ENCODE results near the gene SPAG5.
A peak's percentile ranks its signal among the peaks of the same experiment; 100 is the strongest.

SPAG5 gene

DNA sequence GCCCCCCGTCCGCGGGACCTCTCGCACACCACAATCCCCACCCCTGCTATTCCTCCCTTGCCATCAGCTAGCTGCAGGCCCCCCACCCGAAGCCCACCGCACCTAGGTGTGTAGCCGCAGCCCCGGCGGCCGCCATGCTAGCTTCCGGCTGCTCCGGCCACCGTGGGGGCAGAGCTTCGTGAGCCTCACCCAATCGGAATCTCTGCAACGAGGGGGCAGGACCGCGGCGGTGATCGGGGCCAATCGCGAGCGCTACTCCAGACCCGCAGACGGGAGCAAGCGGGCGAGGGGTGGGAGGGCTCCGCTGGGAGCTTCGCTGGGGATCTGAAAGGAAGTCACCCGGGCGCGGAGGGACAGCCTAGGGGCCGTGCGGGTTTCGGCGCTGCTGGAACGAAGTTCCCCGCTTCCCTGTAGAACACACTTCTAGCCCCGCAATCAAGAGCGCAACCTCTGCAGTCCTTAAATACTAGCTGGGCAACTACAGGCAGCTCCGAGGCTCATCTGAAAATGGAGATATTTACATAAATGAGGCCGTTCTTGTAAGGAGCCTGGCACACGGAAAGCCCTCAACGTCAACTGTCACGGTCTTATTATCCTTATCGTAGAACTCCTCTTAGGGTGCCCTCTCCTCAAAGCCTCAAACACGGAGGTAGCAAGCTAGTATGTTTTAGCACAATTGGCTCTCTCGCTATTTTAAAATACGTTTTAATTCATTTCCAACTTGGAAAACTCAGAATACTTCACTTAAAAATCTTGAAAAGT lies 27.3 kb downstream of the SPAG5 start, which contains the start of gene PIGS:
TSS of gene PIGS (minus strand) at position 164 of the 762 bp plus-strand sequence. CDS start at position 136, 28 bp downstream.
- peak; percentile 91 for DNase-seq (ENCODE audit: low read depth)

DNA sequence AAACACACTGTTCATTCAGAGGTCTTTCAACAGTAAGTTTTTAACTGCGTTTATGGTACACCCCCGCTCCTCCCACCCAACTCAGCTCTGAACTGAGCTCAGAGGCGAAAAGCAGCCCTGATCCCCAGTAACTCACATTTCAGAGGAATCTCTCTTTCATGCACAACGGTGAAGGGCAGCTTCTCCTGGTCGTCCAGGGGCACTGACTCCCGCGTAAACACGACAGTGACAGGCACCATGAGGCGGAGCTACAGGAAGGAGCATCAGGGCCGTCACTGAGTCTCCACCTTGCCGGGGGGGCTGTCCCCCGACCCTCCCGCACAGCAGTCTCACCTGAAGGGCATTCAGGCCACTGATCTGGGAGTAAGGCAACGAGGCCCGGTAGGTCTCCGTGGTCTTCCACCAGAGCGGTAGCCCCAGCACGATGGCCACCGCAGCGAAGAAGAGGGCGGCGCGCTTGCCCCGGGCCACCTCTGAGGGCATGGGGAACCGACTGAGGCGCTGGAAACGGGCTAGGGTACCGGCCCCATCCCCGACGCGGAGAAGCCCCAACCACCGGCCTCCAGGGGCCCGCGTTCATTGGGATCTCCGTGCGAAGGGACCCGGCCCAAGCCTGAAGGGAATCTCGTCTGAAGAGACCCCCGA lies 28.0 kb downstream of the SPAG5 start:
- DNase-seq (ENCODE audit: low read depth) = peak; percentile 34

DNA sequence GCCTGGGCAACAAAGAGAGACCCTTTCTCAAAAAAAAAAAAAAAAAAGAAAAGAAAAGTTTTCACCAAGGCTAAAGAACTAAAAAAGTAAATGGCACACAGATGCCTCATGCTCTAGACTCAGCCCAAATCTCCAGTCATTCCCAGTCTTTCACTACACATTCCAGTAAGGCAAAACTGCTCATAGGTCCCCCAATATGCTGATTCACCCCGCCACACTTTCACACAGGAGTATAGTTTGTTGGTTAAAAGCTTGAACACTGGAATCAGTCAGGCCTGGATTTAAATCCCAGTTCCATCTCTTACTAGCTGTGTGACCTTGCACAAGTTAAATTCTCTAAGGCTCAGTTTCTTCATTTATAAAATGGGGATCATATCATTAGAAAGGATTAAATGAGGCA lies 29.4 kb downstream of the SPAG5 start:
- DNase-seq (ENCODE audit: low read depth) = no peak

DNA sequence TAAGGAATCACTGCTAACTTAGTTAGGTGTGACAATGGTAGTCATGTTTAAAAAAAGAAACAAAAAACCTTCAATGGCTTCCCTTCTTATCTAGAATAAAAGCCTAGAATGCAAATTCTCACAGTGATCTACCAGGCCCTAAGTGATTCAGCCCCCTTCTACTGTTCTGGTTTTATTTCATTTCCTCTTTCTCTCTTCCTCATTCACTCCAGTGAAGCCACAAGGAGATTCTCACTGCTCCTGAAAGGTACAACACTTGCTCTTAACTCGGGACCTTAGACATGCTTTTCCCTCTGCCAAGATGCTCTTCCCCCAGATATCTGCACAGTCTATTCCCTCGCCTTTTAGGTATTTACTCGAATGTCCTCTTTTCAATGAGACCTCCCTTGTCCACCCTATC lies 31.2 kb downstream of the SPAG5 start:
- no peak for DNase-seq (ENCODE audit: low read depth)

DNA sequence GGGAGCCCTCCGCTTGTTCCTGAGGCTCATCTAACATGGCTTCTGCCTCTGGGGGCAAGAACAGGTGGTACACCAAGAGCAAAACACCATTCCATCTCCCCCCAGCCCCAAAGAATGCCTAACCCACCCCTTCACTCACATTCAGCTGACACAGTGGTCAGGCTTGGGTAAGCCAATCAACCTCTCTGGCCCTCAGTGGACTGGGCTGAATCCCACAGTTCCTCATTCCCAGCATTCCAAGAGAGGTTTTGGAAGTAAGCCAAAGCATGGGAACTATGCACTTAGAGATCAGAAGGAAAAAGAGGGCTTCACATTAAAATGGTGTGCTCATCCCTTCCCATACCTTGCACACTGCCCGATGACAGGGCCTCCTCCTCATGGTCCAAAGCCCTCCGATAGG lies 35.4 kb downstream of the SPAG5 start:
- no peak for DNase-seq (ENCODE audit: low read depth)

DNA sequence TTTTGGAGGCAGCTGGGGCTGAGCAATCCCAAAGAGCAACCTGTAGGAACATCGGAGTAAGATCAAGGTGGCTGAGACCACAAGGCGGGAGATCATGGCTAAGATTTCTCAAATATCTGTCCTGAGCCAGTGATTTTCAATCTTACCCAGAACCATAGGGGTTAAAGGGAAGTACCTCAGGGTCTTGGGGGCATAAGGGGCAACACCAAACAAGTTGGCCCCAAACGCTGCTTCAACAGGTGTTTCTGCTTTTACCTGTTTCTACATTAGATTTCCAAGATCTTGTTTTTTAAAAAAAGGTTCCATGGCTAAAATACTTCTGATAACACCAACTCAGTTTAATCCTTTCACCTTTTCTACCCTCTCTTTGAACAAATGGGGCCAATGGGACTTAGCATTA lies 43.8 kb downstream of the SPAG5 start:
- DNase-seq (ENCODE audit: low read depth) = no peak

DNA sequence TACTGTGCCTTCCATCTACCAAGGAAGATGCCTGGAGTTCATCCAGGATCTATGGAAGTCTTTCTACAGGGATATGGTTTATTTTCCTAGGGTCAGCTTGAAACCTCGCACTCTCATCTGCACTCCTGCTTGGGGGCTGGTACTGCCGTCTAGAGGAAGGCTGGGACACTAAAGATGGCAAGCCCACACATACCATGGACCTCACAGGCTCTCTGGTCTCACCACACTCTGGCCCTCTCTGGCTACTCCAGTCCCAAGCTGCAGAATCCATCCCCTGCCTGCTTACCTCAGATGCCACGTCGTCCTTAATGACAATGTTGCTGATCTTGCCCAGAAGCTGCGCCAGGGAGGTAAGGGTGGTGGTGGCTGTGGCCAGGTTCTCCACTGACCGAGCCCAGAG lies 44.3 kb downstream of the SPAG5 start:
- DNase-seq (ENCODE audit: low read depth) = no peak

DNA sequence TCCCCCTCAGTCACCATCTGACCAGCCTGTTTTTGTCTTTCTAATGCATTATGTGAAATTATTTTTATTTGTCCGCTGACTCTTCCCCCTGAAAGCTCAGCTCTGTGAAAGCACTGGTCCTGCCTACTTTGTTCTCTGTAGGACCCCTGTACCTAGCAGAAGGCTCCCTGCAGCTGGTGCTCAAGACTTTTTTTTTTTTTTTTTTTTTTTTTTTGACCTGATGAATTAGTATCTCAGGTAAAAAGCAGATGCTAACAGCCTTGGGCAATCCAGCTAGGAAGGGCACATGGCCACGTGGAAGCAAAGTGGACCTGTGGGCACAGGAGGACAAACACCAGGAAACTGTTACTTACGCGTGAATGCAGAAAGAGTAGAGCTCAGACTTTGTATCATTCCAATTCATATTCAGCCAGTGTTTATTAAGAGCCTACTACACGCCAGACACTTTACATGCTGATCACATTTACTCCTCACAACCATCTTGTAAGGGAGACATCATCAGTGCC lies 45.8 kb downstream of the SPAG5 start:
- no peak for DNase-seq (ENCODE audit: low read depth)

DNA sequence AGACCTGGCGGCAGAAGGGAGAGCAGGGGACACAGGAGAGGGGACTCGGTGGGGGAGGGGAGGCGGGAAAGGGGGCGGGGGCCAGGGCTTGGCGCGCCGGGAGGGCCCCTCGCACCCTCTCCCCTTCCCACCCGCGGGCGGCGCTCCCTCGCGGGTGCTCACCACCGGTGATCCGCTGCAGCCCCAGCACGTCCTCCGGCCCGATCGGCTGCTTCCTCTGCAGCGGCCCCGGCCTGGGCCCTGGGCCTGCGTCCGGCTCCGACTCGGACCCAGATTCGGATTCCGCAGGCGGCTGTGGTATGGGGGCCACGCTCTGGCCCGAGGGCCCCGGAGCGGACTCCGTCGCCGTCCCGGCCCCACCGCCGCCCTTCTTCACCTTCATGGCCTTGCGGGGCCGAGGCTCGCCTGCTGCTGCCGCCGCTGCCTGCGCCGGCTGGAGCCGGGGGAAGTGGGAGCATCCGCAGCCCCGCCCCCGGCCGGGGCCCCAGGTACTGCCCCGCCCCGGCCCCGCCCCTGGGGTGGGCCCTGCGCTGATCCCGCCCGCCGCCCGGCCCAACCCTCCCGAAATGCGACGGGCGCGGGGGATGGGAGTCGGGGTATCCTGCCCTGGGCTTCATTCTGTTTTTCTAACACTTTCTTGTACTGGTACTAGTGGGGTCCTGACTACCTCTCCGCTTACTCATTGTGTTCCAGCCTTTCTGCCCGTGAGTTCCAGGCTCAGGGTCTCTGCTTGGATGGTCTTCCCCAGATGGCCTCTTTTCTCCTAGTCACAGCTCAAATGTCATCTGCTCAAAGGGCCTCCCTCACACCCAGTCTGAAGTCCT lies 46.4 kb downstream of the SPAG5 start, which contains the start of gene UNC119:
TSS of gene UNC119 (minus strand) at position 449 of the 824 bp plus-strand sequence. CDS start at position 382, 67 bp downstream.
- DNase-seq (ENCODE audit: low read depth) = peak; percentile 81

DNA sequence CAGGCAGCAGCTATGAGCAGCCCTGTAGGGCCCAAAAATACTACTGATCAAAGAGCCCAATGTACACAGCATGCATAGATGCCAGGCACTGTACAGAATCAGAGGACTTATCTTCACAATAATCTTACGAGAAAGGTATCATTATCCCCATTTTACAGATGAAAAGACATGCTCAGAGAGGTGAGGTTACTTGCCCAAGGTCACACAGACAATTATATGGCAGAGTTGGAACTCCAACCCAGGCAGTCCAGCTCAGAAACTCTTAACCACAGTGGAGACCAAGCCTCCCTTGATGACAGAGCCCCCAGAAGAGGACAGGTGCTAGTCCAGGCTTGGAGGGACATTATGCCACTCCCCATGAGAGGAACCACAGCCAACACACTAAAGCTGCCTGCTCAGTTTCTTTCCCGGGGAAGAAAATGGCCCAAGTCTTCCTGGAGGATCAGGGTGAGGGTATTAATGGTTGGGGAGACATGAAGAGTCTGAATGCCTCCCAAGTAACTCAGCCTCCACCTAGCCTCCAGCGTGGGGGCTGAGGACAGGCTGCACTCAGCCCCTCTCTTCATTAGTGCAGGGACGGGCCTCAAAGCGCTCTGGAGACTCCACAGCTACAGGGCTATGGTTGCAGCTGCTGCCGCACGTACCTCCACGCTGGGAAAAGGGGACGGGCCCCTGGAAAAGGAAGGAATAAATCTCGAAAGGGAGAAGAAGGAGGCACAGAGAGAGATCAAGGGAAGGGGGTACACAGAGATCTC lies 47.2 kb downstream of the SPAG5 start:
- DNase-seq (ENCODE audit: low read depth) = no peak

DNA sequence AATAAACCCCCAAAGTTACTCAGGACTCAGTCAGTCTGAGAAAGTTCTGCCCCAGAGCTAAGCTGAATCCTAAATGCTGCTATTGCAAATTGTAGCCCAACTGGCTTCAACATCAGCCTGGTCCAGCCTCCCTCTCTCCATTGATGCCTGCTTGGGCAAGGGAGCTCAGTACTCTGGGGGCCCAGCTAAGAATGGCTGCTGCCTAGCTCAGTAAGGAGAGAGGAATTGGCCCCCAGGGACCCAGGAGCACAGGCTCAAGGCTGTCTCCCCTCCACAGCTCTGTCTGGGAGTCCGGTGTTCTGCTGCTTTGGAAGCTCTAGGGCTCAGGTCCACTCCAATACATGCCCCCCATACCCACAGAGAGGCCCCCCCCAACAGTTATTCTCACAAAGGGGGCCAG lies 48.0 kb downstream of the SPAG5 start:
- DNase-seq (ENCODE audit: low read depth) = no peak

DNA sequence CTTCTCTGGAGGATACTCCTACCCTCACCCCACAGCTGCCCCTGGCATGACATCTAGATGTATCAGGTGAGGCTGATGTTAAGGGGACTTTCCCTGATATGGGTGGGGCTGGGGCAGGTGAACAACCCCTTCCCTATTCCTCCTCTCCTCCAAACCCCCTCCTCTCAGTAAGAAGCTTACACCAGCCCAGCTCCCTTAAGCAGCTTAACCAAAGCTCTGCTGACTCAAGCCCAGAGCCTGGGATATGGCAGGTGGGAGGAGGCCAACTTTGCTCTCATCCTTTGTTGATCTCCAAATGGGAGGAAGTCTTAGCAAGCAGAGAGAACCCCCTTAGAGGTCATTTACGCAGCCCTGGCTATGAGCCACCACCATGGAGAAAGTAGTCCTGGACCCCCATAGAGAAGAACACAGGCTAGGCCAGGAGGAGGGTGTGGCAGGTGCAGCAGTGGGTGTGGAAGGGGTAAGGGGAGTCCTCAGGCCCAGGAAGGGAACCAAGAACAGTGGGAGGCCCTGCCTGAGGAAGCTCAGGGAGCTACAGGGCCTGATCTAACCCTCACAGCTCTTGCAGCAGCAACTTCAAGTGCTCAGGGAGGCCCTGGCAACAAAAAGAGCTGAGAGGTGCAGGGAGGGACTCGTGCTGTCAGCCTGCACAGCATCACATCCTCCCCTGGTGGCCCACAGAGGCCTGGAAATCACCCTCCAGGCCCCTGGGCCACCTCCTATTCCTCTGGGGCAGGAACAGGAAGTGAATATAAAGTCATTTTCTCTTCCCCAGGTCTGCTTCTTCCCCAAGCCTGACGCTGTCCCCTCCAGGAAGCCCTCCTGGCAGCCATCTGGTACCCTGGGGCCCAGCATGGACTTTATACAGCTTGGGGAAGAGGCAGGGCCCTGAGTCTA lies 49.3 kb downstream of the SPAG5 start:
- DNase-seq (ENCODE audit: low read depth) = peak; percentile 29

DNA sequence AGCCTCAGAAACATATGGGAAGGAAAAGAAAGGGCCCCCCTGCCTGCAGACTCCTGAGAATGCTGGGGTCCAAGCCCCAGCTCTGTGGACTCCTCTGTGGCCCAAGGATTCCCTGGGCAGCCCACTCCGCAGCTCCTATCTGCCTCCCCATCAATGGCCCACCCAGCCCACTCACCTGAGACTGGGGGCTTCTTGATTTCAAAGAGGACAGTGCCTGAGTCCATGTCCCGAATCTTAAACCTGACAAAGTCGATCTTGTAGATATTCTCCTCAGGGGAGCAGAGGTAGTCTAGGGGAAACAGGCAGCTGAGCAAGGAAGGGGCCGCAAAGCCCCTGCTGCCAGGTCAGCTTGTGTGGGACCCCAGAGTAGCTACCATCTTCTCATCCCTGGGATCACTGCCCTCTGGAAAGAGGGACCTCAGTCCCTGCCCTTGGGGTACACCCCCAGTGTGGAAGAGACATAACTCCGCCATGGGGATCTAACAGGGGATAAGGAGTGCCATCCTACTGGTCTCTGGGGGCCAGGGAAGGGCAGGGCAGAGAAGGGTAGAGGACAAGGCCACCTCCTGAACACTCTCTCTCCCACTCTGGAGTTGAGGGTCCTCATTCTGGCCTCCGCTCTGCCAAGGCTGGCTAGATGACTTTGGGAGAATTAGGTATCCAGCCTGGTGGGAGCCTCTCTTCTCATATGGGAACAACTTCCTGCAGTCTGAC lies 50.3 kb downstream of the SPAG5 start:
- DNase-seq (ENCODE audit: low read depth) = no peak

DNA sequence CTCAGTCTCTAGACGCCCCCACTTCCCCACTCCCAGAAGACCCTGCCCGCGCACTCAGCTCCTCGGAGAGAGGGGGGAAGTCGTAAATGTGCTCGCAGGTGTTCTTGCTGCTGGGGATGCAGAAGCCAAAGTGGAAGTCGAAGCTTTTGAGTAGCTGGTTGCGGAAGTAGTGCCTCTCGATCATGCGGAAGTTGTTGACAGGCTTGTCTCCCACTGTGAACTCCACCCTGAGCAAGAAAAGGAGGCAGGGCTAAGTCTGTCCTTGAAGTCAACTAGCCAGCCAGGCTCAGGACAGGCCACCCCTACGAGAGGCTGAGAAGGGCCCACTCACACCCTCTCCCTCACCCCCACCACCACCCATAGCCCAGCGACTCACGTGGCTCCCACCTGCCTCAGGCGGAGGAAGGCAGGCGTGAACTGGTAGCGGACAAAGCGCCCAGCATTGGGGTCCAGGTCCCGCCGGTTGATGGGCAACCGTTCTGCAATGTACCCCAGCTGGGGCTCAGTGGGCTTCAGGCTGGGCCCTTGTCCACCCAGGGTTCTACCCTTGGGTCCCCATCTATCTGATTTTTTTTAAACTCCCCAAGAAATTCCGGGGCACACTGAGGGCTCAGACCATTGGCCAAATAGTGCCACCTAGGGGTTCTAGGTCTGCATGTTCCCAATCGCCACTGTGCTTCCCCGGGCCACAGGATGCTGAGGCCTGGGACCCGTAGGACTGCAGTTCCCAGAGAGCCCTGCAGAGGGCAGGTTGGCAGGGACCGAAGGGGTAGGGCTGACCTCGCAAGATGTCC lies 51.0 kb downstream of the SPAG5 start:
- DNase-seq (ENCODE audit: low read depth) = peak; percentile 74

DNA sequence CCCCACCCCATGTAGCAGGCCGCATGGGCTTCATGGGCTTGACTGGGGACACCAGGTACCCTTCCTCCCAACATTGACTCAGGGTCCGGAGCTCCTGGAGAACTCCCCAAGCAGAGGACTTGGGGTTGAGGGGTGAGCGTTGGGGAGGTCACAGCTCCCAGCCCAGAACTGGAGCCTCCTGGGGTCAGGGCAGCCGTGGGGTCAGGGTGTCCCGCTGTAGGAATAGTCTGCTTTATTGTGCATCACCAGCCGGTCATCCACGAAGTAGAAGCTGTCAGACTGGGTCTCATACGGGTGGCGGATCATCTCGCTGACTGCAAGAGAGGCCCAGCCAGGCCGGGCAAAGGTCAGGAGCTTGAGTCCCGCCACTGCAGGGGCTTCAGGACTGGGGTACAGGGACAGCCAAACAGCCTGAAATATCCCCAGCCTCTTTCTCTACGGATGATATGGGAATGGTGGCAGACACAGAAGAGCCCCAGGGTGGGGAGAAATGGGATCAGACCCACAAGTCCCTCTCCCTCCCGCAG lies 51.7 kb downstream of the SPAG5 start:
- DNase-seq (ENCODE audit: low read depth) = no peak

DNA sequence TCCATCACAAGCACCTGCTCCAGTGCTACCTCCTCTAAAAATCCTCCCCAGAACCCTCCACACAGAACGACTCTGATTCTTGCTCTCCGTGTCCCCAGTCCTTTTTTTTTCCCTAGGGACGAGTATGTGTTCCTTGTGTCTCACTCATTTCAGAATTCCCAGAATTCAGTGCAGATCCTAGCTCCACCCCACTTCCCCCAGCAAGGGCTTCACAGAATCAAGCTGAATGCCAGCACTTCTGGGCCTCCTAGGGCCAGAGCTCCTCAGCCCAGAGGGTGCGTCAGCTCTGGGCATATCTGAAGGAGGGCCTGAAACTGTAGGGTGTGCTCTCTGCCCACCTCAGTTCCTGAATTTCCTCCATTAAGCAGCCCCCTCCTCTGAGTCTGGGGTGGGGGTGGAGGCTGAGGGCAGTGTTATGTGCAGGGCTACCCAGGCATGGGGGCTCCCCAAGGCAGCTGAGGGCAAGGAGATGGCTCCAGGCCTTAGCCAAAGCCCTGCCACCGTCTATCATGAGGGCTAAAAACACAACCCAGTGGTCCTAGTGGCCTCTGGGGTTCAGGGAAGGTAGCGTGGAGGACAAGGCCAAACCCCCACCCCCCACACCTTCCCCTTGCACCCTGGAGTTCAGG lies 52.9 kb downstream of the SPAG5 start:
- DNase-seq (ENCODE audit: low read depth) = no peak

DNA sequence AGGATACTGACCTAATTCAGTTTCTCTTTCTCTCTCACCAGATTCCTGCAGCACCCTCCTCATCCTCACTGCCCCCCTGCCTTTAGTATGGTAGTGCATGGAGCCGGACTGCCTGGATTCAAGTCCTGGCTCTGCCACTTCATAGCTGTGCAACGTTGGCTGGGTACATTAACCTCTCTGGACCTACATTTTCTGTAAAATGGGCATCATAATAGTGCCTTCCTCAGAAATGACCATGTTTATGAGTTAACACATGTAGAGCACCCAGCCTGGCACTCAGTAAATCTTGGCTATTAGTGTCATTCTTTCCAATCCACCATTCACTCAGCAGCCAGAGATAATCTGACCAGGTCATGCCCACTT lies 53.7 kb downstream of the SPAG5 start:
- DNase-seq (ENCODE audit: low read depth) = no peak

DNA sequence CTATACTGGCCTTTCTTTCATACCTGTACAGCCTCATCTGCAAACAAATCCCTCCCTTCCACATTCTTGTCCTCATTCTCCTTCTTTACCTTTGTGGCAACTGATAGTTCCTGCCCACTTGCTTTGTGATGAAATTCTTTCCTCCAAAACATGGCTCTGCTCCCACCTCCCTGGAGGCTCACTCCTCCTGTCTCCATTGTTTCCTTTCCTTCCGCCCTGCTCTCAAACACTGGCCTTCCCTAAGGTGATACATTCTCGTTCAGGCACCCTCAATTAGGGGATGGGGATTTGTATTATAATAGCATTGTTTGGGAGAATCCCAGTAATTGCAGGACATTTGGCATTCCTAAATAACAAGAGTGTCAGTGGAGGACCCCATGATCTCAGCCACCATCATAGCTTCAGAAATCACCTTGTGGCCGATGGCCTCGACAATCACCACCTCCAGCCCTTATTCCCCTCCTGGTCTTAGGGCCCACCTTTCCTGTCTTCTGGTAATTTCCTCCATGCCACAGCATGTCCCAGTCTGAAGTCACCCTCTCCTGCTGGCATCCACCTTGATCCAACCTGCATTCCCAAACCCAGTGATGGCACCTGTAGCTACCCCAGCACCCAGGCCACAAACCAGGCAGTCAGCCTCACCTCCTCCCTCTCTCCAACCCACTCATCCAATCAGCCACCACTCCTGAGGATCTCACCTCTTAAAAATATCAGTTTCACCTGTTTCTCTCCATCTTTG lies 54.3 kb downstream of the SPAG5 start:
- no peak for DNase-seq (ENCODE audit: low read depth)
